HL-60/S4 treated with retinoic acid at 250 ng/mL for 4 days and 3 days (cell line): ENCODE data around the gene EXOC6B.

Experiments
- in situ Hi-C: fragments of 300-500 bp; cut with MboI; formaldehyde crosslinking; loops from 2 replicates; pipeline ENCODE4 v1.7.0; 2022; ENCODE audit warnings: low sequenced_read_pairs

EXOC6B gene

GRCh38 chr2:72293620-72294019 is 532.2 kb downstream of the EXOC6B start:
- in situ Hi-C loops, result no loop called here

- in situ Hi-C loops, result no loop called here
These were observed 533.4 kb downstream of the EXOC6B start for GRCh38 chr2:72292433-72292832.

- in situ Hi-C loops, result no loop called here
These were observed 534.8 kb downstream of the EXOC6B start for GRCh38 chr2:72291059-72291458.

- in situ Hi-C loops, result no loop called here
These were observed 536.1 kb downstream of the EXOC6B start for GRCh38 chr2:72289736-72290135.

- in situ Hi-C loops, result no loop called here
These were observed 536.5 kb downstream of the EXOC6B start for GRCh38 chr2:72289283-72289682.

GRCh38 chr2:72278046-72278445 is 547.8 kb downstream of the EXOC6B start:
- in situ Hi-C loops, result no loop called here

GRCh38 chr2:72276876-72277275 is 549.0 kb downstream of the EXOC6B start:
- in situ Hi-C loops, result no loop called here

- in situ Hi-C loops, result no loop called here
These were observed 549.5 kb downstream of the EXOC6B start for GRCh38 chr2:72276356-72276755.

GRCh38 chr2:72275084-72275483 is 550.7 kb downstream of the EXOC6B start:
- in situ Hi-C loops, result no loop called here

GRCh38 chr2:72274380-72274797 is 551.4 kb downstream of the EXOC6B start:
- in situ Hi-C loops, result no loop called here

- in situ Hi-C loops, result no loop called here
These were observed 552.4 kb downstream of the EXOC6B start for GRCh38 chr2:72273384-72273783.

GRCh38 chr2:72271766-72272641 is 553.8 kb downstream of the EXOC6B start:
- in situ Hi-C loops, result no loop called here

- in situ Hi-C loops, result no loop called here
These were observed 554.6 kb downstream of the EXOC6B start for GRCh38 chr2:72271276-72271614.

GRCh38 chr2:72270556-72271275 is 555.1 kb downstream of the EXOC6B start:
- in situ Hi-C loops, result no loop called here

- in situ Hi-C loops, result no loop called here
These were observed 562.1 kb downstream of the EXOC6B start for GRCh38 chr2:72263776-72264060.

GRCh38 chr2:72263043-72263775 is 562.6 kb downstream of the EXOC6B start:
- in situ Hi-C loops, result no loop called here

- in situ Hi-C loops, result no loop called here
These were observed 564.8 kb downstream of the EXOC6B start for GRCh38 chr2:72261076-72261475.

- in situ Hi-C loops, result no loop called here
These were observed 570.3 kb downstream of the EXOC6B start for GRCh38 chr2:72255540-72255939.

GRCh38 chr2:72254831-72255451 is 570.9 kb downstream of the EXOC6B start:
- in situ Hi-C loops, result no loop called here

- in situ Hi-C loops, result no loop called here
These were observed 587.5 kb downstream of the EXOC6B start for GRCh38 chr2:72238311-72238710.

GRCh38 chr2:72237549-72237948 is 588.3 kb downstream of the EXOC6B start:
- in situ Hi-C loops, result no loop called here
